BLaER1 (cell line): Measurements from ENCODE around the gene TRIAP1.
A peak's percentile ranks its signal among the peaks of the same experiment; 100 is the strongest.
"Not testable (repeated sequence)": the region's sequence is repeated elsewhere in the genome, so short reads cannot be mapped to it uniquely, and the experiment has no call there.

ENCODE experiments used
- H3K27ac ChIP-seq: shearing (Covaris generic); formaldehyde crosslinking; 2 replicates; pipeline ENCODE4 v1.8.1; 2022
- H3K27me3 ChIP-seq: shearing (Covaris generic); formaldehyde crosslinking; 2 replicates; pipeline ENCODE4 v1.8.1; 2022
- H3K36me3 ChIP-seq: shearing (Covaris generic); formaldehyde crosslinking; 2 replicates; pipeline ENCODE4 v1.8.1; 2022
- H3K4me1 ChIP-seq: shearing (Covaris generic); formaldehyde crosslinking; 2 replicates; pipeline ENCODE4 v1.8.1; 2022
- H3K4me2 ChIP-seq: shearing (Covaris generic); formaldehyde crosslinking; 2 replicates; pipeline ENCODE4 v1.8.1; 2022
- H3K4me3 ChIP-seq: shearing (Covaris generic); formaldehyde crosslinking; 2 replicates; pipeline ENCODE4 v1.8.1; 2022
- H3K9ac ChIP-seq: shearing (Covaris generic); formaldehyde crosslinking; 2 replicates; pipeline ENCODE4 v1.8.1; 2022
- H3K9me3 ChIP-seq: shearing (Covaris generic); formaldehyde crosslinking; 2 replicates; pipeline ENCODE4 v1.8.1; 2022
- H4K20me1 ChIP-seq: shearing (Covaris generic); formaldehyde crosslinking; 2 replicates; pipeline ENCODE4 v1.8.1; 2022
- Cebpa-rat ChIP-seq: shearing (Covaris generic); IDR thresholded peaks from 2 replicates; pipeline ENCODE4 v1.8.1; 2022

The TRIAP1 gene

DNA sequence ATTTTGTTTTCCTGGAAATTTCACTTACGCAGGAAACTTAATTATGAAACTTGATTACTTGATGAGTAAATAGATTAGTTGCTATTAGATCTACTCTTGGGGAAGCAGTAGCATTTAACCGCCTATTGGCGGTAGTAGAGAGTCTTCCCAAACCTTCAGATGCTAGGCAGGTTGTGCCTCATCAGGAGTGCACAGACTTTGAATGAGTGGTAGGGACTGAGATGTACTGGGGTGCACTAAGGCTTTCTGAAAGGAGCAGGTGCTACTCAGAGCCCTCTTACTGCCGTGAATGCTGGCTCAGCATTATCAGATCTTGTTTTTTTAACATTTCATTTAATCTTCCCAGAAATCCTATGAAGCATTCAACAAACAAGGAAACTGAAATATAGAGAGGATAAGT lies 7.8 kb upstream of the TRIAP1 start:
- Histone ChIP-seq H3K4me2 (no peak overlapping the region), H3K4me3 (no peak overlapping the region), H3K9me3 (no peaks in the 10 kb centered on the region), H3K4me1 (peaks cover 22% of the 10 kb centered on the region), H3K27me3 (no peaks in the 10 kb centered on the region), H4K20me1 (peaks cover 97% of the 10 kb centered on the region), H3K27ac (no peak overlapping the region), H3K9ac (no peak overlapping the region), H3K36me3 (peaks cover 95% of the 10 kb centered on the region)
- TF ChIP-seq Cebpa-rat, result no peak

DNA sequence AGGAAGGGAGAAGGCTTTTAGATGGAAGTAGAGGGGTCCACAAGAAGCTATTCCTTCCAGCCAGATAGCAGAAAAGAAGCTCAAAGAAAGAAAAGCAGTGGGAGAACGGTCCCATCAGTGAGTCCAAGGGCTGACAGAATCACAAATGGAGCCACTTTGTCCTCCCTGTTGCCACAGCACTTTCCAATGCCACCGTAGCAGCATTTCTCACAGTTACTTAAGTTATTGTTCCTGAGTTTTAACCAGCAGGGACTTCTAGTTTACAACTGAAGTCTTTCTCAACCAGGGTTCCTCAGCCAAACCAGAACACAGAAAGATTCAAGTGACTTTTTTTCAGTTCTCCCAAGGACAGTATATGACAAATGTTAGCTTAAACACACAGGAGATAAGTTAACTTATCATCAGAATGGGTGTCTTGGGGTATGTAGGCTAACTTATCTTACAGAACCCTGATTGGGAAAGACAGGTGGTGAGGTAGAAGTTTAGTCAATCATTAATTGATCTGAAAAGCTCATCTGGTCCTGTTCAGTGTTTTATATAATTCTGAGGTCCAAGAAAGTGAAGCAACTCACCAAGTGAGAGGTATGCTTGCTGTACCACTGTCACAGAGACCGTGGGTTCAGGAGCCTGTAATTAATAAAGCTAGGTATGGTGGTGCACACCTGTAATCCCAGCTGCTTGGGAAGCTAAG lies 7.0 kb upstream of the TRIAP1 start:
- Histone ChIP-seq H4K20me1 (peaks cover 94% of the 10 kb centered on the region), H3K4me3 (no peak overlapping the region), H3K9ac (no peak overlapping the region), H3K9me3 (no peaks in the 10 kb centered on the region), H3K36me3 (peaks cover 95% of the 10 kb centered on the region), H3K27me3 (no peaks in the 10 kb centered on the region), H3K27ac (no peak overlapping the region), H3K4me1 (peaks cover 26% of the 10 kb centered on the region), H3K4me2 (no peak overlapping the region)
- no peak for TF ChIP-seq Cebpa-rat

DNA sequence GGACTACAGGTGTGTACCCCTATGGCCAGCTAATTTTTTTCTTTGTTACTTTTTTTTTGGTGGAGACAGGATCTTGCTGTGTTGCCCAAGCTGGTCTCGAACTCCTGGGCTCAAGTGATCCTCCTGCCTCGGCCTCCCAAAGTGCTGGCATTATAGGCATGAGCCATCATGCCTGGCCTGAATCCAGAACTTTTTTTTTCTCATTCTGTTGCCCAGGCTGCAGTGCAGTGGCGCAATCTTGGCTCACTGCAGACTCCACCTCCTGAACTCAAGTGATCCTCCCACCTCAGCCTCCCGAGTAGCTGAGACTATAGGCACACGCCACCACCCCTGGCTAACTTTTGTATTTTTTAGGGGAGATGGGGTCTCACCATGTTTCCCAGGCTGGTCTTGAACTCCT lies 6.3 kb upstream of the TRIAP1 start:
- H4K20me1 ChIP-seq, result peaks cover 94% of the 10 kb centered on the region
- H3K27ac ChIP-seq, H3K4me3 ChIP-seq, H3K4me2 ChIP-seq, H3K27me3 ChIP-seq, H3K9ac ChIP-seq, H3K9me3 ChIP-seq: not testable (repeated sequence)
- peaks cover 95% of the 10 kb centered on the region for H3K36me3 ChIP-seq
- peaks cover 33% of the 10 kb centered on the region for H3K4me1 ChIP-seq

DNA sequence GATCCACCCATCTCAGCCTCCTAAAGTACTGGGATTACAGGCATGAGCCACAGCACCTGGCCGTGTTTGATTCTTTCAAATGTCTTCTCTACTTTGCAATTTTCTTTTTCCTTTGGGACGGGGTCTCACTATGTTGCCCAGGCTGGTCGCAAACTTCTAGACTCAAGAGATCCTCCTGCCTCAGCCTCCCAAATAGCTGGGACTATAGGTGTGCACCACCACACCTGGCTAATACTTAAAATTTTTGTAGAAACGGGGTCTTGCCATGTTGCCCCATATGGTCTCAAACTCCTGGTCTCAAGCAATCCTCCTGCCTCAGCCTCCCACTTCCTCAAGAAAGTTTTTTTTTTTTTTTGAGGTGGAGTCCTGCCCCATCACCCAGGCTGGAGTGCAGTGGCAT lies 1.8 kb upstream of the TRIAP1 start:
- Histone ChIP-seq H3K36me3 (peaks cover 71% of the 10 kb centered on the region), H3K27me3 (no peaks in the 10 kb centered on the region), H3K4me2 (peak overlapping the region; percentile 97), H3K4me3 (peak overlapping the region; percentile 94), H3K4me1 (peaks cover 30% of the 10 kb centered on the region), H4K20me1 (peaks cover 80% of the 10 kb centered on the region), H3K9me3 (no peaks in the 10 kb centered on the region), H3K27ac (no peak overlapping the region), H3K9ac (peak overlapping the region; percentile 93; the same call in 1 of the 2 replicates)
- TF ChIP-seq Cebpa-rat, result no peak

DNA sequence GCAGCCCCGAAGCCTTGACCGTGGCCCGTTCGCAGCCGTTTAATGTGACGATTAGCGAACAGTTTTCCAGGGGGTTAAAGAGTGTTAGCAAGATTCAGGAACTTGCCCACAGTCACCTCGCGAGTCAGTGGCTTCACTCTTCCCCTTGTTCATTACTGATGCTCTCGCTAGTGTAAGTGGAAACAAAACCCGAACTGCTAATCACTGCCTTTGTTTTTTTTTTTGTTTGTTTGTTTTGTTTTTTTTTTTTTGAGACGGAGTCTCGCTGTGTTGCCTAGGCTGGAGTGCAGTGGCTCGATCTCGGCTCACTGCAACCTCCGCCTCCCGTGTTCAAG lies 627 bp upstream of the TRIAP1 start:
- Histone ChIP-seq H3K9ac (peak overlapping the region; percentile 93), H3K36me3 (peaks cover 70% of the 10 kb centered on the region), H3K4me2 (peak overlapping the region; percentile 97), H3K4me3 (peak overlapping the region; percentile 94), H3K27ac (peak overlapping the region; percentile 94), H3K4me1 (peaks cover 30% of the 10 kb centered on the region), H4K20me1 (peaks cover 77% of the 10 kb centered on the region)
- not testable (repeated sequence) for H3K27me3 ChIP-seq, H3K9me3 ChIP-seq

DNA sequence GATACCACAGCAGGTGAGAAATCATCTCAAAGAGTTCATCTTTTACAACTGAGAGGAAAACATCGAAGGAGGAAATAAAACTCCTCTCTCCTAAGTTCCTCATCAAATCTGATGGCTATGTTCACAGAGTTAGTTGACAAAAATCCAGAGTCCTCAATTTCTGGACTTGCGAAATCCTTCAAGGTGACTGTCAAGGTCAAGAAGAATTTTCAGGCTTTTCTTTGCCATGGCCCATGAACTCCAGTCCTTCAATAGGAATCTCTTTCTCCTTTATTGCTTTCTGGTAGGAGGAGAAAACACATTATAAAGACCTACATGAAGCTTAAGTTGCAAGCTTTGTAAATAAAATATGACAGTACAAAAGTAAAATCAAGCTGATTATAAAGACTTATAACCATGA lies 1.5 kb downstream of the TRIAP1 start:
- Histone ChIP-seq H3K36me3 (peaks cover 69% of the 10 kb centered on the region), H4K20me1 (peaks cover 73% of the 10 kb centered on the region), H3K4me3 (no peak overlapping the region; the same call in 1 of the 2 replicates), H3K4me2 (peak overlapping the region; percentile 97), H3K27ac (no peak overlapping the region), H3K27me3 (no peaks in the 10 kb centered on the region), H3K9ac (no peak overlapping the region), H3K4me1 (peaks cover 35% of the 10 kb centered on the region), H3K9me3 (no peaks in the 10 kb centered on the region)
- TF ChIP-seq Cebpa-rat, result no peak; the same call in 1 of the 2 replicates

DNA sequence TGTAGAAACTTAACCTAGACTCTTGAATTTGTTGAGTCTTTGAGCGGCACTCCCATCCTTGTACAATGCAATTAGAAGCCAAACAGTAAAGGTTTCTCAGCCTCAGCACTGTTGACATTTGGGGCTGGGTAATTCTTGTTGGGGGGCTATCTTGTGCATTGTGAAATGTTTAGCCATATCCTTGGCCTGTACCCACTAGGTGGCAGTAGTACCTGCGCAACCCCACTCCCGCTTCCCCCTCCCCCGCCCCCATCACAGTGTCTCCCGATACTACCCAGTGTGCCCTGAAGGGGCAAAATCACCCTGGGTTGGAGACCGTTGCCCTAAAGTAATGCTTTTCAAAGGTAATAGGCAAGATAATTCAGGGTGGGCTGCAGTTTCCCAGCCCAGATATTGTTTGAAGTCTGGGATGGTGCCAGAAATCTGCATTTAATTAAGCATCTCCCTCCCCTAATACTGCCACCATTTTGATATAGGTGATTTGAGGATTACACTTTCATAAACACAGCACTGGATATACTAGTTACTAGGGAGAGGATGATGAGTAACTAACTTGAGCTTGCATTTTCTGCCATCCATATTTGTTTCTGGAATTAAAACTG lies 6.4 kb downstream of the TRIAP1 start:
- Histone ChIP-seq H3K9me3 (no peaks in the 10 kb centered on the region), H4K20me1 (peaks cover 55% of the 10 kb centered on the region), H3K4me3 (0 out of 2 replicates have a peak overlapping the region, but pooled peaks have one; percentile 76), H3K9ac (no peak overlapping the region; the same call in 1 of the 2 replicates), H3K36me3 (peaks cover 48% of the 10 kb centered on the region), H3K4me2 (peak overlapping the region; percentile 92), H3K4me1 (peaks cover 26% of the 10 kb centered on the region), H3K27ac (no peak overlapping the region), H3K27me3 (no peaks in the 10 kb centered on the region)
- no peak for TF ChIP-seq Cebpa-rat

DNA sequence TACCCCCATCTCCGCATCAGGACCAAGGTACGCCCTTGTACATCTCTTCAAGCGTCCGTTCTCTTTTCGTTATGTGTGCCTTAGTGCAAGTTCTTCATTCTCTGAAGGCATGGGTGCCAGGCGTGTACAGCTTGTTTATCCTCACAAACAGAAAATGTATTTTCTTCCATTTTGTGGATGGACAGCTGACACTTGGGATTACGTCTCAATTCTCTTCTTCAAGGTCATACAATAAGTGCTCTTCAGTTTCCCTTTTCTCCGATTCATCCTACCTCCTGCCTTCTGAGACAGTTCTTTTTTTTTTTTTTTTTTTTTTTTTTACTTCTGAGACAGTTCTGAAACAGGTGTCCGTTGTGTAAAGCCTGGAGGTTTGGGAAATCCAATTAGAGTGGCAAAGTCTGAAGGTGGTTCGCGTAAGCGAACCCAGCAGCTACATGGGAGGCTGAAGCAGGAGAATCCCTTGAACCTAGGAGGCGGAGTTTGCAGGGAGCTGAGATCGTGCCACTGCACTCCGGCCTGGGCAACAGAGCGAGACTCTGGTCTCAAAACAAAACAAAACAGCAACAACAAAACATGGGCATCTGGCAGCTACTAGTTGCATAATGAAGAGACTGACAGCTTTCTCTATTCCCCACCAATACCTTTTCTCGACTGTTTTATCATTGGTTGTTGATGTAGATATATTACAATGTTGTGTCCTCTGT lies 7.5 kb downstream of the TRIAP1 start:
- peaks cover 44% of the 10 kb centered on the region for H4K20me1 ChIP-seq
- peak overlapping the region; percentile 87 for H3K9ac ChIP-seq
- H3K36me3 ChIP-seq, result peaks cover 37% of the 10 kb centered on the region
- H3K4me2 ChIP-seq, result peak overlapping the region; percentile 92
- peak overlapping the region; percentile 79 for H3K27ac ChIP-seq
- H3K4me3 ChIP-seq, result peak overlapping the region; percentile 76
- no peaks in the 10 kb centered on the region for H3K9me3 ChIP-seq
- no peak for TF ChIP-seq Cebpa-rat
- H3K27me3 ChIP-seq, result no peaks in the 10 kb centered on the region
- peaks cover 22% of the 10 kb centered on the region for H3K4me1 ChIP-seq

DNA sequence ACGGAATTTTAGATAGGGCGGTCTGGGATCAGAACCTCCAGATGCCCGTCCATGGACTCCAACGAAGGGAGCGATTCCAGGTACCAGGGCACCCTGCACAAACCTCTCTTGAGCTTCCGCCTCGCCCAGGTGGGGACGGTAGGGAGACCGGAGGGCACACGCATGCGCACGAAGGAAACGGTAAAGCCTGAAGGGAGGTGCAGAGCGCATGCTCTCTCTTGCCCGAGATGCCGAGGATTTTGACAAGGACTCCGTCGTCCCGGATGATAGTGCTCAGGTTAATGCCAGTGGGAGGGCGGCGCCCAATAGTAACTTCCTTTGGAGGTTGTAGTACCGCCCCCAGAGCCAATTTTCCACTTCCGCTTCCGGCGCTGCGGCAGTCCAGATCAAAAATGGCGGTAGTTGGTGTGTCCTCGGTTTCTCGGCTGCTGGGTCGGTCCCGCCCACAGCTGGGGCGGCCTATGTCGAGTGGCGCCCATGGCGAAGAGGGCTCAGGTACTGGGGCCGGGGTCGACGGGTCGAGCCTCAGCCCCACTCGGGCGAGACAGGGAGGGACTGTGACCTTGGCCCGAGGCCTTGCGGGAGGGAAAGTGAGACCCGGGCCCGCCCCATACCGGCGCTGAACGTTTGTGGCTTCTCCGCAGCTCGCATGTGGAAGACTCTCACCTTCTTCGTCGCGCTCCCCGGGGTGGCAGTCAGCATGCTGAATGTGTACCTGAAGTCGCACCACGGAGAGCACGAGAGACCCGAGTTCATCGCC lies 8.3 kb downstream of the TRIAP1 start, which contains the start of gene COX6A1:
COX6A1 (plus strand) TSS at position 379 of the 760 bp plus-strand sequence; CDS start at position 393, 14 bp downstream.
- peak within 1 kb of the TSS; percentile 76 for H3K4me3 ChIP-seq
- H3K4me1 ChIP-seq, result peaks cover 23% of the 10 kb centered on the region
- no peak for TF ChIP-seq Cebpa-rat
- H3K9me3 ChIP-seq, result no peaks in the 10 kb centered on the region
- no peaks in the 10 kb centered on the region for H3K27me3 ChIP-seq
- H3K9ac ChIP-seq, result peak within 1 kb of the TSS; percentile 87
- peak within 1 kb of the TSS; percentile 79 for H3K27ac ChIP-seq
- H3K36me3 ChIP-seq, result peaks cover 29% of the 10 kb centered on the region
- peaks cover 39% of the 10 kb centered on the region for H4K20me1 ChIP-seq
- peak within 1 kb of the TSS; percentile 92 for H3K4me2 ChIP-seq
